GM12872 (cell line): Measurements from ENCODE around the gene CFAP97D2.
A peak's percentile ranks its signal among the peaks of the same experiment; 100 is the strongest.

Experiments used
- TF ChIP-seq, protein P1 (sequence below): IDR thresholded peaks from 3 replicates; pipeline ENCODE4 v1.5.1; 2011; ENCODE audit warnings: low read depth, mild to moderate bottlenecking, low read length, moderate library complexity; ENCODE audit not compliant: insufficient read depth

CFAP97D2 gene

GRCh38 chr13:114145722-114146121 lies 33.3 kb upstream of the CFAP97D2 start:
- TF ChIP-seq, protein P1, sequence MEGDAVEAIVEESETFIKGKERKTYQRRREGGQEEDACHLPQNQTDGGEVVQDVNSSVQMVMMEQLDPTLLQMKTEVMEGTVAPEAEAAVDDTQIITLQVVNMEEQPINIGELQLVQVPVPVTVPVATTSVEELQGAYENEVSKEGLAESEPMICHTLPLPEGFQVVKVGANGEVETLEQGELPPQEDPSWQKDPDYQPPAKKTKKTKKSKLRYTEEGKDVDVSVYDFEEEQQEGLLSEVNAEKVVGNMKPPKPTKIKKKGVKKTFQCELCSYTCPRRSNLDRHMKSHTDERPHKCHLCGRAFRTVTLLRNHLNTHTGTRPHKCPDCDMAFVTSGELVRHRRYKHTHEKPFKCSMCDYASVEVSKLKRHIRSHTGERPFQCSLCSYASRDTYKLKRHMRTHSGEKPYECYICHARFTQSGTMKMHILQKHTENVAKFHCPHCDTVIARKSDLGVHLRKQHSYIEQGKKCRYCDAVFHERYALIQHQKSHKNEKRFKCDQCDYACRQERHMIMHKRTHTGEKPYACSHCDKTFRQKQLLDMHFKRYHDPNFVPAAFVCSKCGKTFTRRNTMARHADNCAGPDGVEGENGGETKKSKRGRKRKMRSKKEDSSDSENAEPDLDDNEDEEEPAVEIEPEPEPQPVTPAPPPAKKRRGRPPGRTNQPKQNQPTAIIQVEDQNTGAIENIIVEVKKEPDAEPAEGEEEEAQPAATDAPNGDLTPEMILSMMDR = no peak

GRCh38 chr13:114146173-114146572 lies 32.9 kb upstream of the CFAP97D2 start:
- TF ChIP-seq, protein P1 = no peak

GRCh38 chr13:114146629-114147028 lies 32.4 kb upstream of the CFAP97D2 start:
- TF ChIP-seq, protein P1 = peak; percentile 29; the same call in 1 of the 3 replicates

- TF ChIP-seq, protein P1 = no peak
Observed at GRCh38 chr13:114147803-114148520, 31.1 kb upstream of the CFAP97D2 start.

- TF ChIP-seq, protein P1 = no peak
Observed at GRCh38 chr13:114148521-114148855, 30.6 kb upstream of the CFAP97D2 start.

DNA sequence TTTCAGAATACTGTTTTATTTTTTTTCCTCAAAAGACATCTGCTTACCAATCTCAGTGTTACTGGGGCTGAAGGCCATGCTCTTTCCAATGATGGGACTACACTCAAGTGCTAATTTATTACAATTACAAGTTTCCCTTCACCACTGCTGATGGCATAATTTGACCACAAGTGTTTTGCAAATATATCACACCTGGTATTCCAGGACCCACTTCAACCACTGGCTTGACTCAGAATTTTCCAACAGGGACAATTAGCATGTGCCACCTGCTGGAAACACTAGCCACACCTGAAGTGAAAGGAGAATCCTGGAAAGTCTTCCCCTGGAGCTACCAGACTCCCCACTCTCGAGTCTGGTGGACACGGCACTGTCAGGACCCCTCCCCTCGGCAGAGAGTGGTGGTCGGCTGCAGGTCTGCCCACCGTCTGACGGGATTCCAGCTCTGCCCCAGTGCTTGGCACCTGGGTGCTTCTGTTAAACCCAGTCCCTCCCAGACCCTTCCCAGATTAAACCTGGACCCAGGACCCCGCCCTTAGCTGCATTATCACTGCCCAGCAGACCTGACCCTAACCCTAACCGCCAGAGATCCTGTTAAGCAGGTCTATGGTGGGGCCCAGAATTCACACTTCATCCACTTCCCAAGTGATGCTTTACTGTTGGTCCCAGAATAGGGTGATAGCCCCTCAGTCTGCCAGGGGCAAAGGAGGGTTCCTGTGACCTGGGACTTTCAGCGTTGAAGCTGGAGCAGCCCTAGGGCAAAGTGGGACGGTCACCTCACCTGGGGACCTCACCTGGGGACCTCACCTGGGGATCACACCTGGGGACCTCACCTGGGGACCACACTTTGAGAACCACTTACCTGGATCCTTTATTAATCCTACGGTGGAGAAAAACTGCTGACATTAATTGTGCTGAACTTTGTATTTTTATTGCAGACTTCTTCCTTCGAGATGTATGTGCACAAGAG lies 29.0 kb upstream of the CFAP97D2 start:
- TF ChIP-seq, protein P1 = no peak

DNA sequence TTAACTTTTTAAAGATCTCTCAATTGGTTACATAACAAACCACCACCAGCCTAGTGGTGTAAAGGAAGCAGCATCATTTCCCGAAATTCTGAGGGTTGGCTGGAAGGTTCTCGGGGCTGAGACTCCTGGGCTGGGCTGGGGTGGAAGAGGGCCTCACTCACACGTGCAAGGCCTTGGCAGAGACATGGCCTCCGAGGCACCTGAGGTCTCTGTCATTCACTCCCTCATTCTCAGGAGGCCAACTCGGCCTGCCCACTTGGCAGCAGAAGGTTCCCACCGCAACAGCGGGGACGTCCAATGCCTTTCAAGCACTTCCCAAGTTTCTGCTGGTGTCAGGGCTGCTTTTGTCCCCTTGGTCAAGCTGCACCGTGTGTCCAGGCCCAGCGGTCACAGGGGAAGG lies 28.0 kb upstream of the CFAP97D2 start:
- TF ChIP-seq, protein P1 = no peak
